Measurements from ENCODE around the gene COPZ2. TPM values are rescaled to one million over a fixed set of nuclear protein-coding genes. Genes with fewer than 3 reads are reported as not detected.
A peak's percentile ranks its signal among the peaks of the same experiment; 100 is the strongest.

COPZ2 gene
- total and polyA plus RNA-seq, 9 of the 15 experiments (the other 6 are each of a cell fraction or from before 2014, with no cell fraction given) = 0.22 to 0.49 TPM; not detected in 7

DNA sequence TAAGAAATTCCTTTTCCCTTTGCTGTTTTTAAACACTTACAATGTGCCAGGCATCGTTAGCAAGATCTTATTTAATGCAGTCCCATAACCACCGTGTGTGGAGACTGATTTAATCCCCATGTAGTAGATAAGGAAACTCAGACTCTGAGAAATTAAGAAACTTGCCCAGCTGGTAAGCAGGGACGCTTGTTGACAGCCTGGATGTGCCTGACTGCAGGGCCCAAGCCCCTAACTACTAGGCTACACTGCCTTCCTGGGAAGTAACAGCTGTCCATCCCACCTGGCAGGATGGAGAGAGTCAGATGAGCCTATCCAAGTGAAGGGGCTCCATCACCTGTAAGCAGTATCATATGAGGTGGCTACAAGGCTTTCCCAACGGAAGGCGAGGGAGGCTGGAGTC lies 43.6 kb downstream of the COPZ2 start (continued):
- TF ChIP-seq ZKSCAN8 (CRISPR knock-in tag; IDR thresholded peaks at IDR 0.05) (no peak), MCM2 (IDR thresholded peaks at IDR 0.05; ENCODE audit: low read depth) (no peak)

DNA sequence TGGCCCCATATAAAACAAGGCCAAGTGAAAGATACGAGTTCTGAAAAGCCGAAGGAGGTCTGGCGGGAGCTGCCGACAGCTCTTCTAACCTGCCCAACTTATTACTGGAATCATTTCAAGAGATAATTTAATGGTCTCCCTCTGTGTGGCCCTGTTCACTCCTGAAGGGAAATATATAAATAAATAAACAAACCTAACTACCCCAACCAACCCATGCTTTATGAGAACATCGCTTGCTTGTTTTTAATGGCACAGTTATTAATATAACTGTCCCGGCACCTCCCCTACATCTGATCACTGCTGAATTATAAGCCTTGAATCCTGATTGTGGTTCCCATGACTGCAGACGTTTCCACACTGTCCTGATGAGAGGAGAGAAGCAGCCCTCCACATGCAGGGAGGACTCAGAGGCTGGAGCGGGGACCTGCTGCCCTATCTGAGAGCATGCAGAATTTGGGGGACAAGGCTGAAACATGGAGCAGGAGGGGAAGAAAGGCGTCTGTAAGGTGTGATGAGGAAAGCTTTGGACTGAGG lies 44.5 kb downstream of the COPZ2 start:
- POLR2A ChIA-PET = interaction anchor here (0.6 to 1.7 kb wide), 3 partner anchors 10 to 98 kb away, joined by 3 to 4 read pairs (median 4); no protein-coding TSS in a partner anchor
- Histone ChIP-seq H3K36me3 (ENCODE audit: control insufficient read depth, insufficient read depth, low read length) (no peaks in the 10 kb centered on the region), H3K9ac (ENCODE audit: insufficient read depth in 1 of 2, low read depth in 2 of 2, low read length in 2 of 2) (no peak overlapping the region), H3K27ac (ENCODE audit: extremely low read depth, low read depth, low read length) (no peak overlapping the region), H3K9me1 (ENCODE audit: control insufficient read depth, insufficient read depth, low read length) (no peaks in the 10 kb centered on the region), H3K27me3 (ENCODE audit: control insufficient read depth in 2 of 2, insufficient read depth in 2 of 2, low read length in 2 of 2) (no peaks in the 10 kb centered on the region), H4K20me1 (replicated peaks; ENCODE audit: control insufficient read depth, insufficient read depth, low read length) (no peaks in the 10 kb centered on the region), H2AFZ (ENCODE audit: low read depth, low read length) (no peak overlapping the region; the same call in 1 of the 2 replicates), H3K4me2 (ENCODE audit: insufficient read depth, low read length) (no peak overlapping the region), H3K4me1 (replicated peaks in 1 of 2; ENCODE audit: control insufficient read depth in 2 of 2, insufficient read depth in 2 of 2, low read length in 2 of 2) (peaks cover 32 to 39% of the 10 kb centered on the region in 2 experiments), H3K4me3 (no peak overlapping the region), H3K9me3 (replicated peaks; ENCODE audit: control insufficient read depth, insufficient read depth, low read depth, low read length) (no peaks in the 10 kb centered on the region), H3K79me2 (ENCODE audit: control insufficient read depth, insufficient read depth, low read length) (no peaks in the 10 kb centered on the region)
- intact Hi-C loops (cut with micrococcal nuclease) = no loop called here
- CTCF ChIA-PET (ENCODE audit: low intra/inter-chr PET ratio) = no interaction called here
- peak; percentile 11 for FAIRE-seq
- no peak for TF ChIP-seq RFX7 (CRISPR knock-in tag; IDR thresholded peaks at IDR 0.05)
- TF ChIP-seq, protein P1, sequence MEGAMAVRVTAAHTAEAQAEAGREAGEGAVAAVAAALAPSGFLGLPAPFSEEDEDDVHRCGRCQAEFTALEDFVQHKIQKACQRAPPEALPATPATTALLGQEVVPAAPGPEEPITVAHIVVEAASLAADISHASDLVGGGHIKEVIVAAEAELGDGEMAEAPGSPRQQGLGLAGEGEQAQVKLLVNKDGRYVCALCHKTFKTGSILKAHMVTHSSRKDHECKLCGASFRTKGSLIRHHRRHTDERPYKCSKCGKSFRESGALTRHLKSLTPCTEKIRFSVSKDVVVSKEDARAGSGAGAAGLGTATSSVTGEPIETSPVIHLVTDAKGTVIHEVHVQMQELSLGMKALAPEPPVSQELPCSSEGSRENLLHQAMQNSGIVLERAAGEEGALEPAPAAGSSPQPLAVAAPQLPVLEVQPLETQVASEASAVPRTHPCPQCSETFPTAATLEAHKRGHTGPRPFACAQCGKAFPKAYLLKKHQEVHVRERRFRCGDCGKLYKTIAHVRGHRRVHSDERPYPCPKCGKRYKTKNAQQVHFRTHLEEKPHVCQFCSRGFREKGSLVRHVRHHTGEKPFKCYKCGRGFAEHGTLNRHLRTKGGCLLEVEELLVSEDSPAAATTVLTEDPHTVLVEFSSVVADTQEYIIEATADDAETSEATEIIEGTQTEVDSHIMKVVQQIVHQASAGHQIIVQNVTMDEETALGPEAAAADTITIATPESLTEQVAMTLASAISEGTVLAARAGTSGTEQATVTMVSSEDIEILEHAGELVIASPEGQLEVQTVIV (CRISPR knock-in tag; IDR thresholded peaks at IDR 0.05; ENCODE audit: borderline replicate concordance) = no peak
- no peak for TF ChIP-seq ZNF830 (CRISPR knock-in tag; IDR thresholded peaks at IDR 0.05)
- TF ChIP-seq ZFP36 (IDR thresholded peaks at IDR 0.05; ENCODE audit: low read depth, low read length, partially characterized antibody) = no peak
- TF ChIP-seq ZNF224 (CRISPR knock-in tag; IDR thresholded peaks at IDR 0.05) = no peak
- DNase-seq (ENCODE audit: extremely low read depth in 1 of 4, low spot score in 3 of 4) = no peak
- no TSS peak for BruUV-seq (replicated peaks)
- no peak for ATAC-seq
- in situ Hi-C loops (cut with MboI) = no loop called here
- 52% methylated on average over 9 of the region's 9 CpGs for WGBS (ENCODE audit: insufficient coverage, low coverage, missing lambda C conversion rate)

Measured in K562 (cell line).